ENCODE data around the gene SDF2. TPM values are rescaled to one million over a fixed set of nuclear protein-coding genes. Genes with fewer than 3 reads are reported as not detected.

The SDF2 gene
- total and polyA plus RNA-seq, 2 donors (not counting 1 experiment from before 2014, with no cell fraction given), result 58.5 to 65.2 TPM

DNA sequence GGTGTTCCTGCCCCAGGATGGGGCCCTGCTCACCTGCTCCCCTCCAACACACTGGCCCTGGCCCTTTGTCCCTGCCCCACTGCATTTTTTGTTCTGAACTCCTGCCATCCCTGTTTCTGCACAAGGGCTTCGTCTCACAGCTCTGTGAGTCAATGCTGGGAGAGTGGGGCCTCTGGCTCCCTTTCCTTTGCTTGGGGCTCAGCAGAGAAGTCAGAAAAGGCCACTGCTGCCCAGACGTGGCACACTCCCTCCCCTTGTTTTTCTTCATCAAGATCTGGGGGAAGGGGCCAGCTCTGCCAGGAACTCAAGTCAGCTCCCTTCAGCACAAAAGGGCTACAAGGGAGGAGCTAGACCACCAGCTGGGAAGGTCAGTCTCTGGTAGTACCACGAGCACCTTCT, 41.0 kb upstream of the SDF2 start:
- Histone ChIP-seq H3K27ac (ENCODE audit: insufficient read depth, low read length) (no peak overlapping the region), H3K9me3 (ENCODE audit: control insufficient read depth, insufficient read depth, low read depth, low read length) (no peaks in the 10 kb centered on the region), H3K4me1 (ENCODE audit: control insufficient read depth, extremely low read depth, insufficient read depth, low read length) (no peaks in the 10 kb centered on the region), H3K9ac (ENCODE audit: insufficient read depth, low read length) (no peak overlapping the region), H2AFZ (ENCODE audit: low read length) (no peak overlapping the region), H3K4me3 (replicated peaks in 1 of 4; ENCODE audit: control extremely low read depth in 1 of 4, insufficient read depth in 1 of 4, low read depth in 3 of 4, low read length in 4 of 4) (no peak overlapping the region), H3K27me3 (ENCODE audit: control insufficient read depth, insufficient read depth, low read length) (no peaks in the 10 kb centered on the region), H3K36me3 (ENCODE audit: control insufficient read depth, insufficient read depth, low read length) (peaks cover 44% of the 10 kb centered on the region), H3K4me2 (ENCODE audit: extremely low read depth, insufficient read depth, low read length) (no peak overlapping the region), H3K79me2 (ENCODE audit: control insufficient read depth, insufficient read depth, low read length) (no peaks in the 10 kb centered on the region), H4K20me1 (ENCODE audit: control insufficient read depth, extremely low read depth, insufficient read depth, low read length) (no peaks in the 10 kb centered on the region)
- no peak for DNase-seq (ENCODE audit: low read depth in 2 of 2)
- TF ChIP-seq, protein P1, sequence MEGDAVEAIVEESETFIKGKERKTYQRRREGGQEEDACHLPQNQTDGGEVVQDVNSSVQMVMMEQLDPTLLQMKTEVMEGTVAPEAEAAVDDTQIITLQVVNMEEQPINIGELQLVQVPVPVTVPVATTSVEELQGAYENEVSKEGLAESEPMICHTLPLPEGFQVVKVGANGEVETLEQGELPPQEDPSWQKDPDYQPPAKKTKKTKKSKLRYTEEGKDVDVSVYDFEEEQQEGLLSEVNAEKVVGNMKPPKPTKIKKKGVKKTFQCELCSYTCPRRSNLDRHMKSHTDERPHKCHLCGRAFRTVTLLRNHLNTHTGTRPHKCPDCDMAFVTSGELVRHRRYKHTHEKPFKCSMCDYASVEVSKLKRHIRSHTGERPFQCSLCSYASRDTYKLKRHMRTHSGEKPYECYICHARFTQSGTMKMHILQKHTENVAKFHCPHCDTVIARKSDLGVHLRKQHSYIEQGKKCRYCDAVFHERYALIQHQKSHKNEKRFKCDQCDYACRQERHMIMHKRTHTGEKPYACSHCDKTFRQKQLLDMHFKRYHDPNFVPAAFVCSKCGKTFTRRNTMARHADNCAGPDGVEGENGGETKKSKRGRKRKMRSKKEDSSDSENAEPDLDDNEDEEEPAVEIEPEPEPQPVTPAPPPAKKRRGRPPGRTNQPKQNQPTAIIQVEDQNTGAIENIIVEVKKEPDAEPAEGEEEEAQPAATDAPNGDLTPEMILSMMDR (conservative IDR thresholded peaks at IDR 0.05 in 1 of 2, IDR thresholded peaks at IDR 0.05 in 1 of 2; ENCODE audit: low read depth in 1 of 2, low read length in 2 of 2), result no peak
- no peak for TF ChIP-seq EZH2 (IDR thresholded peaks at IDR 0.05; ENCODE audit: low read length, missing control alignments)

DNA sequence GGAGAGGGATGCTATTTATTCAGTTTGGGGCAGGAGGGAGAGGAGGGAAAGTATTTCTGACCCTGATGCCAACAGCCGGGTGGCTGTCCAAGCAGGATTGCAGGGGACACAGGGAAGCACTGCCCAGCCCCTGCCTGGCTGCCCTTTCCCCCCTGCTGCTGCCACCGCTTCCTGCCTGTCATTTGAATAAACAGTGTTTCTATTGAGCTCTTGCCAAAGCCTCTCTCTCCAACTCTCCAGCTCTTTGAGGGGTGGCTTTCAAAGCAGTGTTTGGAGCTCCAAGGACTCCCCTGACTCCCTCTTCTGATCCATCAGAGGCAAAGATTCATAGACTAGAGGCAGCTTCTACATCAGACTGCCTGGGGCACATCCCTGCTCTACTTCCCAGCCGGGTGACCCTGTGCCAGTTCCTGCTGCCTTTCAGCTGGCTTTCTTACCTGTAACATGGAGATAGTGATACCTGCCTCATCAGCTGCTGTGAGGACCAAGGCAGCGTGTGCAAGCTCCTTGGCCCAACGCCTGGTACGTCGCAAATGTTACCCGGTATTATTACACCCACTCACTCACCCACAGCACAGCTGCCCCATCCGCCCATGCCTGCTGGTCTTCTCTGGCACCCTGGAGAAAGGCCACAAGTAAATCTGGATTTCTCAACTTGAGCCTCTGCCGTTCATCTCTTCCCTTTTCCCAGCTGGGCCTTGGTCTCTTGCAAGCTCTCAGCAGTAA, 40.5 kb upstream of the SDF2 start:
- no peak overlapping the region for H3K4me3 ChIP-seq (replicated peaks in 1 of 4; ENCODE audit: control extremely low read depth in 1 of 4, insufficient read depth in 1 of 4, low read depth in 3 of 4, low read length in 4 of 4)
- peaks cover 44% of the 10 kb centered on the region for H3K36me3 ChIP-seq (ENCODE audit: control insufficient read depth, insufficient read depth, low read length)
- no peak overlapping the region for H3K27ac ChIP-seq (ENCODE audit: insufficient read depth, low read length)
- no peaks in the 10 kb centered on the region for H3K79me2 ChIP-seq (ENCODE audit: control insufficient read depth, insufficient read depth, low read length)
- H3K4me1 ChIP-seq (ENCODE audit: control insufficient read depth, extremely low read depth, insufficient read depth, low read length), result no peaks in the 10 kb centered on the region
- no peak overlapping the region for H2AFZ ChIP-seq (ENCODE audit: low read length)
- no peak for DNase-seq (ENCODE audit: low read depth in 2 of 2)
- TF ChIP-seq EZH2 (IDR thresholded peaks at IDR 0.05; ENCODE audit: low read length, missing control alignments), result no peak
- TF ChIP-seq, protein P1 (conservative IDR thresholded peaks at IDR 0.05 in 1 of 2, IDR thresholded peaks at IDR 0.05 in 1 of 2; ENCODE audit: low read depth in 1 of 2, low read length in 2 of 2), result no peak
- H3K27me3 ChIP-seq (ENCODE audit: control insufficient read depth, insufficient read depth, low read length), result no peaks in the 10 kb centered on the region
- H3K4me2 ChIP-seq (ENCODE audit: extremely low read depth, insufficient read depth, low read length), result no peak overlapping the region
- no peaks in the 10 kb centered on the region for H3K9me3 ChIP-seq (ENCODE audit: control insufficient read depth, insufficient read depth, low read depth, low read length)
- H4K20me1 ChIP-seq (ENCODE audit: control insufficient read depth, extremely low read depth, insufficient read depth, low read length), result no peaks in the 10 kb centered on the region
- H3K9ac ChIP-seq (ENCODE audit: insufficient read depth, low read length), result no peak overlapping the region

DNA sequence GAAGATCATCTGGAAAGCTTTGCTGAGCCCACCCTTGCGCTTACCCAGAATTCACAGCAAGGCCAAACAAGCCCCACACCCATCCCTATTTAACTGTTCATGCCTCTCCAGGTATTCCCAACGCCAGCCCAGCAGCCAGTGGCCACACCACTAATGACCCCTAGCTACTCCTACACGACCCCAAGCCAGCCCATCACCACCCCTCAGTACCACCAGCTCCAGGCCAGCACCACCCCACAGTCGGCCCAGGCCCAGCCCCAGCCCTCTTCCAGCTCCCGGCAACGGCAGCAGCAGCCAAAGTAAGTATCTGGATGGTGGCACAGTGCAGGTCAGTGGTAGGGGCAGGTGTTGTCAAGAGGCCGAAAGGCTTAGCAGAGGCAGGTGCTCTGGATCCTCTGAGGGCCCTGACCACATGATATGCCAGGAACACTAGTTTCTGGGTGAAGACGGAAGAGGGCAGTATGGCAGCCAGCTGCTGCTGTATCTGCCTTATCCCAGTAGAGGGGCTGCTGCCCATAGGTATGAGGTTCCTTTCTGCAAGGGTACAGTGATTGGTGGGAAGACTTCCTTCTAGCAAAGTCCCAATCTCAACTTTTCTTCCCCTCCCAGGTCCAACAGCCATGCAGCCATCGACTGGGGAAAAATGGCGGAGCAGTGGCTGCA, 39.3 kb upstream of the SDF2 start:
- DNase-seq (ENCODE audit: low read depth in 2 of 2), result no peak
- H3K27me3 ChIP-seq (ENCODE audit: control insufficient read depth, insufficient read depth, low read length), result no peaks in the 10 kb centered on the region
- no peaks in the 10 kb centered on the region for H3K4me1 ChIP-seq (ENCODE audit: control insufficient read depth, extremely low read depth, insufficient read depth, low read length)
- H3K36me3 ChIP-seq (ENCODE audit: control insufficient read depth, insufficient read depth, low read length), result peaks cover 48% of the 10 kb centered on the region
- TF ChIP-seq EZH2 (IDR thresholded peaks at IDR 0.05; ENCODE audit: low read length, missing control alignments), result no peak
- TF ChIP-seq, protein P1 (conservative IDR thresholded peaks at IDR 0.05 in 1 of 2, IDR thresholded peaks at IDR 0.05 in 1 of 2; ENCODE audit: low read depth in 1 of 2, low read length in 2 of 2), result no peak
- no peak overlapping the region for H3K4me3 ChIP-seq (replicated peaks in 1 of 4; ENCODE audit: control extremely low read depth in 1 of 4, insufficient read depth in 1 of 4, low read depth in 3 of 4, low read length in 4 of 4)
- no peaks in the 10 kb centered on the region for H3K9me3 ChIP-seq (ENCODE audit: control insufficient read depth, insufficient read depth, low read depth, low read length)
- no peak overlapping the region for H3K27ac ChIP-seq (ENCODE audit: insufficient read depth, low read length)
- H2AFZ ChIP-seq (ENCODE audit: low read length), result no peak overlapping the region
- H3K79me2 ChIP-seq (ENCODE audit: control insufficient read depth, insufficient read depth, low read length), result no peaks in the 10 kb centered on the region
- H3K4me2 ChIP-seq (ENCODE audit: extremely low read depth, insufficient read depth, low read length), result no peak overlapping the region
- no peak overlapping the region for H3K9ac ChIP-seq (ENCODE audit: insufficient read depth, low read length)
- no peaks in the 10 kb centered on the region for H4K20me1 ChIP-seq (ENCODE audit: control insufficient read depth, extremely low read depth, insufficient read depth, low read length)

All from fibroblast of lung (primary cell).